Adrenal gland (tissue), 12 donors: Measurements from ENCODE around the gene ATRIP. TPM values are rescaled to one million over a fixed set of nuclear protein-coding genes. Genes with fewer than 3 reads are reported as not detected.

Experiments
- DNase-seq, 7 donors: peaks; one replicate each; pipeline ENCODE4 v3.0.0-alpha.2; 2019 to 2020
- H3K27ac ChIP-seq, 5 donors: fragments of 200-600 bp; sonication (generic) in 4 of 5; 1 replicate in 3 of 5; 2 replicates in 2 of 5; pipeline versions ENCODE4 v1.5.1 to v1.8.0; 2016 to 2020; ENCODE audit warnings: mild to moderate bottlenecking in 1 of 5
- H3K27me3 ChIP-seq: fragments of 200-600 bp; 2 replicates; pipeline ENCODE4 v1.8.0; 2021
- H3K36me3 ChIP-seq, 2 donors: fragments of 200-600 bp; replicated peaks in 1 of 2; 1 replicate in 1 of 2; 2 replicates in 1 of 2; pipeline versions ENCODE4 v1.5.1 to v1.8.0; 2018 to 2022
- H3K4me1 ChIP-seq, 2 donors: fragments of 200-600 bp; replicated peaks in 1 of 2; 1 replicate in 1 of 2; 2 replicates in 1 of 2; pipeline versions ENCODE4 v1.5.1 to v1.8.0; 2018 to 2021
- H3K4me3 ChIP-seq, 4 donors: fragments of 200-600 bp; sonication (generic) in 3 of 4; one replicate each; pipeline ENCODE4 v1.5.1; 2016 to 2018
- H3K9me3 ChIP-seq, 3 donors: fragments of 200-600 bp; sonication (generic) in 1 of 3; replicated peaks in 1 of 3; 1 replicate in 2 of 3; 2 replicates in 1 of 3; pipeline versions ENCODE4 v1.5.1 to v1.8.0; 2016 to 2021
- POLR2A ChIP-seq, 2 donors: fragments of 450-650 bp; IDR thresholded peaks; one replicate each; pipeline ENCODE4 v1.6.1; 2017; ENCODE audit warnings: antibody characterized with exemption in 2 of 2, mild to moderate bottlenecking in 2 of 2, moderate library complexity in 1 of 2
- WGBS, 4 donors: extraction: QIAGEN DNeasy Blood & Tissue Kit in 2 of 4; methylation state at CpG; one replicate each; pipeline versions ENCODE4 v1.1.5 to v1.1.7; 2013 to 2017; 5-methylcytosine and 5-hydroxymethylcytosine counted together
- intact Hi-C, 2 donors: fragments of 100-400 bp; cut with DNase I; formaldehyde crosslinking; loops; one replicate each; pipeline versions ENCODE4 v1.14.1 to v1.15.0; 2022 to 2023
- polyA plus RNA-seq, 3 donors: library from polyadenylated mRNA; stranded (reverse); fragments of 200-250 nt in 2 of 3; fragments of 350-450 nt in 1 of 3; fragmentation: Illumina TruSeq in 1 of 3; extraction: RNeasy Lipid Tissue Mini Kit (QIAGEN cat#74804) in 1 of 3; gene quantifications; one replicate each; pipeline ENCODE4 v1.2.3, GENCODE V29; 2013 to 2014
- total RNA-seq, 9 donors: library from RNA; depleted of rRNA in 4 of 9; stranded (reverse); fragments of >200 nt in 4 of 9; fragments of 120-200 nt in 1 of 9; fragmentation: NEBNext Ultra II Directional in 1 of 9; extraction: Animal tissue kit (Norgen Biotek cat#: 25700) in 1 of 9; gene quantifications; one replicate each; pipeline versions ENCODE4 v1.1.0 to v1.2.4, GENCODE V29; 2013 to 2023
- TF ChIP-seq, protein P1 (sequence below), 6 experiments: fragments of 450-650 bp in 4 of 6; fragments of 200-600 bp in 2 of 6; sonication (generic) in 1 of 6; IDR thresholded peaks; 1 replicate in 5 of 6; 2 replicates in 1 of 6; pipeline versions ENCODE4 v1.5.1 to v1.8.0; 2016 to 2021; ENCODE audit warnings: antibody characterized with exemption in 6 of 6, mild to moderate bottlenecking in 2 of 6, moderate library complexity in 1 of 6
- donor health status: healthy with polysubstance abuse.
- donor health status: Bipolar disorder and iron deficiency.
- donor health status: DM: yes; HTN: yes; CAD: no.
- donor health status: DM: no; HTN: no; CAD: no.
- donor health status: DM: no; HTN: no; CAD: no.
- donor health status: DM: yes; HTN: yes; CAD: no.

Gene ATRIP
- total and polyA plus RNA-seq, 12 donors: 5.1 to 15.9 (median 6.8) TPM

DNA sequence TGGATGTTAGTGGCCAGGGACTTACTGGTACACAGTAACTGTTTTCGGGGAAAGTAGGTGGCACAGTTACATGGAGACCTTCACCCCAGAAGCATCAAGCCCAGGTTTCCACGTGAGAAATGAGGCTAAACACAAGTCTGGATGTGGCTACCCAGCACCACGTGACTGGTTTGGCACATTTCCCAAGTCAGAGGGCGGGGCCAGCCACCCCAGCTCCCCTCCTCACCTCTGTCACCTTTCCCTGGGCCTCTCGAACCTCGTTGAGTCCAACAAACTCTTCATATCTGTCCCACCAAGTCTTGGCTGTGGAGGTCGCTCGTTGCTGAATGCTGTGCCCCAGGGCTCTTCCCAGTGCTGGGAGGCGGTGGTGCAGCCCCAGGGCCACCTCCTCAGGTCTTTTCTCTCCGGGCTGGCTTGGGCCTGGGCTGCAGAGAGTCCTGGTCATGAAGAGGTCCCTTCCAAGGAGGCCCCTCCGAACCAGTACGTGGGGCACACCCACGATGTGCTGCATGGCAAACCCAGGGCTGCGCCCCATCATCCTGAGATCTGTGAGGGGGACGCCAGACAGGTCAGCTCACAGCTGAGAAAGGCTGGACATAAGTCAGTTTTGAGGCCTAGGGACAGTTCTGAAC lies 11.8 kb upstream of the ATRIP start:
- H3K9me3 ChIP-seq: no peaks in the 10 kb centered on the region
- H3K27ac ChIP-seq: peak overlapping the region in 1 of 5 donors; percentile 79
- H3K4me1 ChIP-seq: peaks cover 8 to 18% of the 10 kb centered on the region in 2 donors
- H3K36me3 ChIP-seq: peaks cover 0 to 20% of the 10 kb centered on the region in 2 donors
- TF ChIP-seq, protein P1, sequence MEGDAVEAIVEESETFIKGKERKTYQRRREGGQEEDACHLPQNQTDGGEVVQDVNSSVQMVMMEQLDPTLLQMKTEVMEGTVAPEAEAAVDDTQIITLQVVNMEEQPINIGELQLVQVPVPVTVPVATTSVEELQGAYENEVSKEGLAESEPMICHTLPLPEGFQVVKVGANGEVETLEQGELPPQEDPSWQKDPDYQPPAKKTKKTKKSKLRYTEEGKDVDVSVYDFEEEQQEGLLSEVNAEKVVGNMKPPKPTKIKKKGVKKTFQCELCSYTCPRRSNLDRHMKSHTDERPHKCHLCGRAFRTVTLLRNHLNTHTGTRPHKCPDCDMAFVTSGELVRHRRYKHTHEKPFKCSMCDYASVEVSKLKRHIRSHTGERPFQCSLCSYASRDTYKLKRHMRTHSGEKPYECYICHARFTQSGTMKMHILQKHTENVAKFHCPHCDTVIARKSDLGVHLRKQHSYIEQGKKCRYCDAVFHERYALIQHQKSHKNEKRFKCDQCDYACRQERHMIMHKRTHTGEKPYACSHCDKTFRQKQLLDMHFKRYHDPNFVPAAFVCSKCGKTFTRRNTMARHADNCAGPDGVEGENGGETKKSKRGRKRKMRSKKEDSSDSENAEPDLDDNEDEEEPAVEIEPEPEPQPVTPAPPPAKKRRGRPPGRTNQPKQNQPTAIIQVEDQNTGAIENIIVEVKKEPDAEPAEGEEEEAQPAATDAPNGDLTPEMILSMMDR (IDR thresholded peaks at IDR 0.05): no peak
- no peak for TF ChIP-seq POLR2A (IDR thresholded peaks at IDR 0.05)
- H3K4me3 ChIP-seq: no peak overlapping the region
- DNase-seq: no peak
- intact Hi-C loops: loop anchor here (5.0 to 10.0 kb wide), 4 partner anchors 37 to 240 kb away; no protein-coding TSS in a partner anchor
- WGBS, 4 donors: 62 to 74% (median 69%) methylated on average over 9 to 15 of the region's 15 CpGs
- no peaks in the 10 kb centered on the region for H3K27me3 ChIP-seq

DNA sequence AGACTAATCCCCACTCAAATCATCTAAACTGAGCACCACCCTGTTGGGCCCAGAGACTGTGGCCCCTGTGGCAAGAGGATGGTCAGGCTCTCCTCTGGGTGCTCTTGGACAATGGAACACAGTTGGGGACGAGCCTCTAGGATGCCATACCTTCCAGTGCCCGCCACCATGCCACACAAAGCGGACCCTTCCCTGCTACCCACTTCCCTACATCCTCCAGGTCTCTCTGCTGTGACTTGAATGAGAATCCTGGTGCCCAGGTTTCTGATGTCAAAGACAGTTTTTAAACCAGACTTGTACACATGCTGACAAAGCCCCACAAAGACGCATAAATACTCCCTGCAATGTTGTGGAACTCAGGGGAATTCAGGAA lies 11.3 kb upstream of the ATRIP start:
- H3K36me3 ChIP-seq: peaks cover 0 to 20% of the 10 kb centered on the region in 2 donors
- TF ChIP-seq, protein P1 (IDR thresholded peaks at IDR 0.05): no peak
- TF ChIP-seq POLR2A (IDR thresholded peaks at IDR 0.05): no peak
- H3K27ac ChIP-seq: peak overlapping the region in 1 of 5 donors; percentile 79
- no peak for DNase-seq
- peaks cover 5 to 14% of the 10 kb centered on the region in 2 donors for H3K4me1 ChIP-seq
- no peaks in the 10 kb centered on the region for H3K9me3 ChIP-seq
- intact Hi-C loops: loop anchor here (5.0 to 10.0 kb wide), 4 partner anchors 38 to 240 kb away; no protein-coding TSS in a partner anchor
- WGBS, 4 donors: 75 to 87% (median 79%) methylated on average over 4 of the region's 4 CpGs
- no peak overlapping the region for H3K4me3 ChIP-seq
- H3K27me3 ChIP-seq: no peaks in the 10 kb centered on the region

DNA sequence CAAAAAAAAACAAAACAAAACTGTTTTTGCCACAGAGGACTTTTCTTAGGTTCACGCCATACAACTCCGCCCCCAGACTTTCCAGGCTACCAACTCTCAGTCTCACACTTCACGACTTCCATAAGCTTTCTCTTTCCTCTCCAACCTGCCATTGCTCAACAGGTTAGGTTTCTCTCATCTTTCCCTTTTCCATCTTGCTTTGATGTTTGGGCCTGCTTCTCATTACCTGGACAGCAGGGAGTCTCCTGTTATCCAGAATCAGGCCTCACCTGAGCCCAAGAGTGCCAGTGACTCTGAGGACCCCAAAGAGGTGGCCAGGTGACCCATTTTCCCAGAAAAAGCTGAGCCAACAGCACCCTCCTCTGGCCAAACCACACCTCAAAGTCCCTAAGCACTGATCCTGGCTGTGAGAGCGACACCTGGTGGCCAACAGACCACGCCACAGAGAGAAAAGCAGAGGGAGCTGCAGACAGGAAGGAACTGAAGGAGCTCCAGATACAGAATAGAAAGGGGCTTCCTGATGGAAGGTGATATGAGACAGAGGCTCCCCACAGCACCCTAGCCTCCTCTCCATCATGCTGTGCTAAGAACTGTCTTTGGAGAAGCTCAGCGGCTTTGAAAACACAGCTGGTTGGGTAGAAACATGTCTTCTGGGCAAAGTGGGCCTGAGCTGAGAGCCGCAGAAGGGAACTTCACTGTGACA lies 10.6 kb upstream of the ATRIP start:
- H3K4me1 ChIP-seq: peaks cover 7 to 15% of the 10 kb centered on the region in 2 donors
- TF ChIP-seq, protein P1 (IDR thresholded peaks at IDR 0.05): peak; percentile 99 to 100 (median 100)
- TF ChIP-seq POLR2A (IDR thresholded peaks at IDR 0.05): no peak
- H3K27ac ChIP-seq: peak overlapping the region in 1 of 5 donors; percentile 46
- DNase-seq: peak; percentile 77 to 95 (median 89)
- no peaks in the 10 kb centered on the region for H3K27me3 ChIP-seq
- H3K36me3 ChIP-seq: peaks cover 0 to 20% of the 10 kb centered on the region in 2 donors
- 36 to 42% (median 39%) methylated on average over 5 to 7 of the region's 7 CpGs for WGBS, 4 donors
- H3K4me3 ChIP-seq: no peak overlapping the region
- no peaks in the 10 kb centered on the region for H3K9me3 ChIP-seq
- intact Hi-C loops: loop anchor here (5.0 to 10.0 kb wide), 4 partner anchors 39 to 241 kb away; no protein-coding TSS in a partner anchor

DNA sequence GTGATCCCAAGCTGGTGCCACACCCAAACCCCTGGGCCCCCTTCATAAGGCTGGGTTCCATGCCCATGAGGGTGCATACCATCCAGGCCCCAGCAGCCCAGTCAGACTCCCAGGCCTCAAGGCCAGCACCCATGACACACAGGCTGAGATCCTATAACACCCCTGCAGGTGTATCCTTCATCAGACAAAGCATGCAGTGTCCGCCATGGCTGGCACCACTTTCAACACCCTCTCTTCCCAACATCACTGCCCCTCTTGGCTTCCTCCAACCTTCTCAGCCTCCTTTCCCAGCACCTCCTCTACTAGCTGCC lies 10.1 kb upstream of the ATRIP start:
- intact Hi-C loops: loop anchor here (5.0 to 10.0 kb wide), 4 partner anchors 39 to 242 kb away; no protein-coding TSS in a partner anchor

More for the DNA sequence above, 10.1 kb upstream of the ATRIP start:
- H3K36me3 ChIP-seq: peaks cover 0 to 20% of the 10 kb centered on the region in 2 donors
- H3K4me3 ChIP-seq: no peak overlapping the region
- WGBS, 4 donors: 0 to 38% (median 22%) methylated on average over 1 of the region's 1 CpG
- H3K4me1 ChIP-seq: peaks cover 12 to 20% of the 10 kb centered on the region in 2 donors
- TF ChIP-seq, protein P1 (IDR thresholded peaks at IDR 0.05): no peak
- TF ChIP-seq POLR2A (IDR thresholded peaks at IDR 0.05): no peak
- H3K9me3 ChIP-seq: no peaks in the 10 kb centered on the region
- peak overlapping the region in 1 of 5 donors; percentile 46 for H3K27ac ChIP-seq
- no peak for DNase-seq
- H3K27me3 ChIP-seq: no peaks in the 10 kb centered on the region
